Psoas muscle (tissue), 8 donors: ENCODE results near the gene NR2F6. TPM values are rescaled to one million over a fixed set of nuclear protein-coding genes. Genes with fewer than 3 reads are reported as not detected.
A peak's percentile ranks its signal among the peaks of the same experiment; 100 is the strongest.

ENCODE experiments used
- ATAC-seq, 4 donors: fragments of 200-7000 bp; cut with Tn5 transposase; one replicate each; pipeline ENCODE4 v1.9.1; 2020; ENCODE audit warnings: moderate library complexity in 3 of 4, mild to moderate bottlenecking in 2 of 4
- DNase-seq, 2 donors: peaks; one replicate each; pipeline ENCODE4 v3.0.0-alpha.2; 2020
- H3K27ac ChIP-seq: fragments of 200-600 bp; one replicate; pipeline ENCODE4 v1.8.0; 2022
- H3K27me3 ChIP-seq, 3 donors: fragments of 200-600 bp in 1 of 3; one replicate each; pipeline versions ENCODE4 v1.6.1 to v1.8.0; 2013 to 2022; ENCODE audit warnings: low read length in 2 of 3, mild to moderate bottlenecking in 2 of 3, moderate library complexity in 1 of 3; ENCODE audit not compliant: insufficient read depth in 3 of 3
- H3K36me3 ChIP-seq, 2 donors: fragments of 200-600 bp in 1 of 2; one replicate each; pipeline versions ENCODE4 v1.6.1 to v1.8.0; 2013 to 2022; ENCODE audit warnings: low read depth in 1 of 2, mild to moderate bottlenecking in 1 of 2, moderate library complexity in 1 of 2; ENCODE audit not compliant: insufficient read depth in 1 of 2
- H3K4me1 ChIP-seq: fragments of 200-600 bp; one replicate; pipeline ENCODE4 v1.8.0; 2022
- H3K4me3 ChIP-seq: fragments of 200-600 bp; one replicate; pipeline ENCODE4 v1.8.0; 2022; ENCODE audit warnings: mild to moderate bottlenecking
- H3K9me3 ChIP-seq: fragments of 200-600 bp; one replicate; pipeline ENCODE4 v1.8.0; 2022
- CTCF ChIP-seq: fragments of 200-600 bp; IDR thresholded peaks from one replicate; pipeline ENCODE4 v1.8.0; 2022; ENCODE audit warnings: antibody characterized with exemption
- WGBS, 3 donors: extraction: QIAGEN DNeasy Blood & Tissue Kit; methylation state at CpG; one replicate each; pipeline versions ENCODE4 v1.1.6 to v1.1.7; 2013; 5-methylcytosine and 5-hydroxymethylcytosine counted together
- intact Hi-C, 2 donors: fragments of 100-400 bp; cut with DNase I; formaldehyde crosslinking; loops; one replicate each; pipeline versions ENCODE4 v1.11.0 to v1.14.2; 2022
- polyA plus RNA-seq, 3 donors: library from polyadenylated mRNA; stranded (reverse); fragments of 200-250 nt; gene quantifications; one replicate each; pipeline ENCODE4 v1.2.3, GENCODE V29; 2013
- total RNA-seq, 4 donors: library from RNA; stranded (reverse); fragmentation: NEBNext Ultra II Directional in 2 of 4; extraction: Animal tissue kit (Norgen Biotek cat#: 25700) in 2 of 4; gene quantifications; one replicate each; pipeline versions ENCODE4 v1.2.1 to v1.2.4, GENCODE V29; 2021 to 2023
- donor health status: healthy with polysubstance abuse.
- donor health status: DM: no; HTN: no; CAD: no; lungs with moderate emphysema.
- donor health status: Bipolar disorder and iron deficiency.
- donor health status: healthy.
- donor health status: DM: yes; HTN: yes; CAD: no.
- donor health status: DM: no; HTN: no; CAD: no.
- donor health status: DM: no; HTN: no; CAD: no.
- donor health status: DM: yes; HTN: yes; CAD: no.

The NR2F6 gene
- total and polyA plus RNA-seq, 7 donors: 21.1 to 56.7 (median 40.4) TPM

DNA sequence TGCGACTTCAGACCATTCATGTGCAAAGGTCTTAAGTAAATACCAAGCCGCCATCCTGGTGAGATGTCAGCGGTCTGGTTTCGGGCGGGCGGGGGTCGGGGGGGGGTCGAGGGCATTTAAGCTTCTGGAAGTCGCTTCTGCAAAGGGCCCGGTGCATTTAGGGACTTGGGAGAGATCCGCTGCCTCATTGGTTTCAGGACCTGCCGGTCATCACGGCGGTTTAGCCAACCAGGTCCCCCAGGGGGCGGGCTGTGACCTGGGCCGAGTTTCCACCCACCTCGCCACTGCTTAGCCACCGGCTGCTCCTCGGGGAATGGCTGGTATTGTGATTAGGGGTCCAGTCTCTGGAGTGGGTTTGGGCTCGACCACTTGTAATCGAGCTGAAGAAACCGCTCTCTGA, 43.8 kb upstream of the NR2F6 start:
- peak overlapping the region; percentile 41 for H3K27ac ChIP-seq
- no peaks in the 10 kb centered on the region for H3K9me3 ChIP-seq
- peak overlapping the region; percentile 25 for H3K4me3 ChIP-seq
- H3K4me1 ChIP-seq: no peaks in the 10 kb centered on the region
- DNase-seq (peak; percentile 75 to 79), ATAC-seq (peak; percentile 73 to 85 (median 77))
- H3K27me3 ChIP-seq: no peaks in the 10 kb centered on the region
- TF ChIP-seq CTCF: no peak
- intact Hi-C loops: no loop called here
- no peaks in the 10 kb centered on the region for H3K36me3 ChIP-seq
- 14 to 21% (median 17%) methylated on average over 22 of the region's 22 CpGs for WGBS, 3 donors

- H3K4me3 ChIP-seq: no peak overlapping the region
- intact Hi-C loops: no loop called here
- ATAC-seq: no peak
- WGBS, 3 donors: 88 to 90% (median 88%) methylated on average over 9 of the region's 9 CpGs
- H3K4me1 ChIP-seq: peaks cover 4% of the 10 kb centered on the region
- H3K27ac ChIP-seq: no peak overlapping the region
- TF ChIP-seq CTCF: no peak
- no peaks in the 10 kb centered on the region for H3K9me3 ChIP-seq
- peaks cover 0 to 9% (median 4%) of the 10 kb centered on the region in 3 donors for H3K27me3 ChIP-seq
- no peaks in the 10 kb centered on the region for H3K36me3 ChIP-seq
- no peak for DNase-seq
Observed at GRCh38 chr19:17286752-17287151, 41.0 kb upstream of the NR2F6 start.

GRCh38 chr19:17286263-17286662, 40.5 kb upstream of the NR2F6 start:
- TF ChIP-seq CTCF: no peak
- intact Hi-C loops: no loop called here
- Histone ChIP-seq H3K27me3 (peaks cover 0 to 14% (median 7%) of the 10 kb centered on the region in 3 donors), H3K9me3 (no peaks in the 10 kb centered on the region), H3K36me3 (no peaks in the 10 kb centered on the region), H3K4me1 (peaks cover 4% of the 10 kb centered on the region), H3K4me3 (no peak overlapping the region), H3K27ac (no peak overlapping the region)
- WGBS, 3 donors: 85 to 92% (median 89%) methylated on average over 11 of the region's 11 CpGs
- no peak for ATAC-seq
- DNase-seq: no peak

GRCh38 chr19:17285415-17286135, 39.9 kb upstream of the NR2F6 start:
- no peaks in the 10 kb centered on the region for H3K36me3 ChIP-seq
- ATAC-seq: no peak
- no peak for DNase-seq
- peaks cover 4% of the 10 kb centered on the region for H3K4me1 ChIP-seq
- no peak overlapping the region for H3K4me3 ChIP-seq
- H3K27ac ChIP-seq: no peak overlapping the region
- no peaks in the 10 kb centered on the region for H3K9me3 ChIP-seq
- H3K27me3 ChIP-seq: peaks cover 0 to 16% (median 7%) of the 10 kb centered on the region in 3 donors
- WGBS, 3 donors: 90% methylated on average over 18 of the region's 18 CpGs
- intact Hi-C loops: no loop called here
- TF ChIP-seq CTCF: no peak
